NCI-H460 (cell line): ENCODE measurements around the gene HES1. TPM values are rescaled to one million over a fixed set of nuclear protein-coding genes. Genes with fewer than 3 reads are reported as not detected.
"Not testable (repeated sequence)": the region's sequence is repeated elsewhere in the genome, so short reads cannot be mapped to it uniquely, and the experiment has no call there.

Source experiments
- DNase-seq: peaks from one replicate; pipeline ENCODE4 v3.0.0-alpha.2; 2016; ENCODE audit warnings: low read depth; ENCODE audit errors: extremely low read depth
- total RNA-seq: library from RNA; depleted of rRNA; stranded (reverse); fragments of >200 nt; shearing (Covaris generic); gene quantifications from 2 replicates; pipeline ENCODE4 v1.2.3, GENCODE V29; 2014

HES1 gene
- total RNA-seq, 1 experiment from 2014 or later, result 17.7 TPM

DNA sequence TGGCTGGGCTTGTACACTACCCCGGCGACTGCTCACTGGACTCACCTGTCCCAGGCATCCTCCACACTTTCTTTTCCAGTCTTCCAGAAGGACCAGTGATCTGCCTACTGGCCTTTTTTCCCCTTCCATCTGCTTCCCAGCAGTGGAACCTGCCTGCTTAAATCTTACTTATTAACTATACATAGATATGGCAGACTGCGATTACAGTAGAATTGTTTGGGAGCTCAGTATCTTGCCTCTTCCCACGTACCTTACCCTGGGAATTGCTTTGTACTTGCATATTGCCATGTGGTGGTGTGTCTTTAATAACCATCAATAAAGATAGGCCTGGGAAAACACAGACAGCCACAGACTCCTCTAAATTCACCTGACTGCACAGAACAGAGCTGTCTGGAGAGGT is 11.8 kb upstream of the HES1 start:
- DNase-seq, result no peak

DNA sequence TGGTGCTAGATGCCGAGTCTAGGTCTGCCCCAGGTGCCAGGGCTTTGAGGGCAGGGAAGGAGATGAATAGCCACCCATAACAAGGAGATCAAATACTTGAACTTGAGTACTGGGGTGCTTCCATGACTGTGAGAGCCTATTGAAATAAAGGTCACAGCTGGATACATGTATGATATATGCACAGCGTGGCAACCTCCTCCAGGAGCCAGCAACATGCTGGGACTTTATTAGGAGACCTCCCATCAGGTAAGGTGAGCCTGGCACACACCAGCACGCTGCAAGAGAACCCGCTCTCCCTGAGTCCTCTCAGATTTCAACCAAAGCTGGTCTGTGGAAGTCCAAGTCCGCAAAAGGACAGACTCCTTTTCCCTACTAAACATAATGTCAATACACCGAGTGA is 10.5 kb upstream of the HES1 start:
- DNase-seq, result no peak

DNA sequence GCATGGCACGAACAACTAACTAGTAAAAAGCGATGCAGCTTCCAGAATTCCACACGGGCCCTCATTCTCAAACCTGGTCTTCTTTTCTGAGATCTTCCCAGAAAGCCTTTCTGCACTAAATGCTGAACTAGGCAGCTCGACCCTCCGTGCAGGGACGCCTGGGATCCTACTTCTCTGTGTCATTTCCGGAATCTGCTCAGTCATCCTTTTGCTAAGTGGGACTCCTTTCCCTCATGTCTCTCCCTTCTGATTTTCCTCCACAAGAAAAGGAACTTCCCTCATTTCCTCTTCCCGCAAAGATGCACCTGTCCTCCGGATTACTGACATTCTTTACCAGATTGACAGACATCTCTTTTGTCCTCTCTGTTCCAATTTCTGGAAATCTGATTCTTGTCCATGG is 9.2 kb upstream of the HES1 start:
- DNase-seq, result no peak

DNA sequence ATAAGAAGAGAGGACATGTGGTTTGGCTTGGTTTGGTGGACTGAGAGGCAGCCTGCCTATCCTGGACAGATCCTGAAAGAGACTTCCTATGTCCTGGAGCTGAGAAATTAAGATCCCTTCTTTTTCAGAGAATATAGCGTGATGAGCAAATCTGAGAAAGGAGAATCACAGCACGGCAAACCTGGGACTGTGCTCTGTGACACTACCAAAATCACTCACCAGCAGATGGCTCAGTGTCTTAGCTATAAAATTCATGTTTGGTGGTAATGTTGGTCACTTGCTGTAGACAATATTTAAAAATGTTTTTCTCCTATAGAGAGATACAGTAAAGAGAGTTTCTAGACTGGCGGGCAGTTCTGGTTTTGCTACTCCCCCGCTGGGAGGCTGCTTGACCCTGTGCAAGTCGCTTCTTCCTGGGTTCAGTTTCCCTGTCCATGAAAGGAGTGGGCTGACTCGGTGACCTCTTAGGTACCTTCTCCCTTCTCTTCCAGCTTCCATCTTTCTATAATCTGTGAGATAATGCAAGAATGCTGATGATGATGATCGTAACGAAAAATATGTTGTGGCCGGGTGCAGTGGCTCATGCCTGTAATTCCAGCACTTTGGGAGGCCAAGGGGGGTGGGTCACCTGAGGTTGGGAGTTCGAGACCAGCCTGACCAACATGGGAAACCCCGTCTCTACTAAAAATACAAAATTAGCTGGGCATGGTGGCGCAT is 7.6 kb upstream of the HES1 start:
- DNase-seq, result no peak

DNA sequence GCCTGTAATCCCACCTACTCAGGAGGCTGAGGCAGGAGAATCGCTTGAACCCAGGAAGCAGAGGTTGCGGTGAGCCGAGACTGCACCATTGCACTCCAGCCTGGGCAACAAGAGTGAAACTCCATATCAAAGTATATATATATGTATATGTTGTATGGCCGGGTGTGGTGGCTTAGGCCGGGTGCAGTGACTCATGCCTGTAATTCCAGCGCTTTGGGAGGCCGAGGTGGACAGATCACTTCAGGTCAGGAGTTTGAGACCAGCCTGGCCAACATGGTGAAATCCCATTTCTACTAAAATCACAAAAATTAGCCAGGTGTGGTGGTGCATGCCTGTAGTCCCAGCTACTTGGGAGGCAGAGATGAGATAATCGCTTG is 7.0 kb upstream of the HES1 start:
- not testable (repeated sequence) for DNase-seq

DNA sequence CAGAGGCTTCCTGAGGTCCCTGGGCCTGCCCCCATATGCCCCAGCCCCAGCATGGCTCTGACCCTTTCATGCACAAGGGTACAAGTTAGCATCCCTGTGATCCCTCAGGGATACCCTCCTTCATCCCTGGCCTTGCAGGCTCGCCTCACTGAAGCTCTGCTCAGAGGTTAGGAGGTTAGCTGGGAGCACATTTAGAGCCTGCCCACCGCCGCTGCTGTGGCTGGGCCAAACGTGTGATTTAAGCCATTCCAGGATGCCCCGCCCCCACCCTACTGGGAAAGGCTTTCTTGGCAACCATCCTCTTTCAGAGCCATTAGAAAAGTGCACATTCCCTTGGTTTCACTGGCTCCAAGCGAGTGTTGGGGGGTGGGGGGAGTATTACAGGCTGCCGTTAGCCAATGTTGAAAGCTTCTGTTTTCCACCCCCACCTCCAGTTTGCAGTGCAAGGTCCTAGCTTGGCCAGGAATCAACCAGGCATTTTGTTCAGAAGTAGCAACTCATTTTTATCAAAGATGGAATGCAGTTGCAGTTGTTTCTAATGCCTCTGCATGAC is 6.3 kb upstream of the HES1 start:
- DNase-seq, result no peak

DNA sequence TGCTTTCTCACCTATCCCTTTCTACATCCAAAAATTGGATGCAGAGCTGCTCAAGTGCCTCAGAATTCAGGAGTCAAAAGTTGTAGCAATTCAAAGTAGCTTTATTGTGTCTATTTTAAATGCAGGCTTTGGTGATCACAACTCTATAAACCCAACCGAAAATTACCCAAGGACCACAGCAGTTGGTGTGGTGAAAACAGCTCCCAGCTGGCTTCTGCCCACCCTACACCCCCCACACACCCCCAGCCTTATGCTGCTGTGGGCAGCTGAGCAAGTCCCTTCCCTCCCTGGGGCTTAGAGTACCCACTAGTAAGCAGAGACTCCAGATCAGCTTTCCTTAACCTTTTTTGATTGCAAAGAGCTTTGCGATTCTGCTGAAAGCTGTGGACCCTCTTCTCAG is 5.8 kb upstream of the HES1 start:
- no peak for DNase-seq

DNA sequence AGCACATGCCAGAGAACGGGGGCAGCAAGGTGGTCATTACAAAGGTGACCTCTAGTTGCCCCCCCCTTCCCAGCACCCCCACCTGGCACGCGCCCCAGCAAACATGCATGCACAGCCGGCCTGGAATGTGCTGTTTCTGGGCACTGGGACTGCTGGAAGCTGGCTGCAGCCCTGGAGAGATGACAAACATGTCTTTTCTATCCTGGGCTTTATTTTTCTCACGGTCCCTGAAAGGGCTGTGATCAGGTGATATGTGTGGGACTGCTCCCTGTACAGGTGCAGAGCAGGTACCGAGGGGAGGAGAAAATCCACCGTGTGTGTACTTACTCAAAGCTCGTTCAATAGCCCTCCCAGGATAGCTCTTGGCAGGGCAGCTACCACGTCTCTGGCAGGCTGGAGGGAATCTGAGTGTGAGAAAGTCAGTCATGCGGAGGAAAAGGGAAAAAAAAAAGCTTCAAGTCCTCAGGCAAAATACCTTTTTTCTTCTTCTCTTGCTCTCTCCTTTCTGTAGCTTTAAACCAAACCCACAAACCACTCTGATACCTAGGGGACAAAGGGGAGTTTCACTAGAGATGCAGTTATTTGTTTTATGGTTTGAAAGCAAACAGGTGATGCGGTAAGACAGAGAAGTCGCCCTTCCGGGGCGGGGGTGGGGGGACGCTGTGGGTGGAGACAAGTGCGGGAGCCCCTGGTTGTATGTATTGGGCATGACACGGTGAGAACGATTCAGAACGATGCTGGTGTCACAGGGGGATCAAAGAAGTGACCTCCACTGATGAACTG is 5.0 kb upstream of the HES1 start:
- DNase-seq, result no peak

DNA sequence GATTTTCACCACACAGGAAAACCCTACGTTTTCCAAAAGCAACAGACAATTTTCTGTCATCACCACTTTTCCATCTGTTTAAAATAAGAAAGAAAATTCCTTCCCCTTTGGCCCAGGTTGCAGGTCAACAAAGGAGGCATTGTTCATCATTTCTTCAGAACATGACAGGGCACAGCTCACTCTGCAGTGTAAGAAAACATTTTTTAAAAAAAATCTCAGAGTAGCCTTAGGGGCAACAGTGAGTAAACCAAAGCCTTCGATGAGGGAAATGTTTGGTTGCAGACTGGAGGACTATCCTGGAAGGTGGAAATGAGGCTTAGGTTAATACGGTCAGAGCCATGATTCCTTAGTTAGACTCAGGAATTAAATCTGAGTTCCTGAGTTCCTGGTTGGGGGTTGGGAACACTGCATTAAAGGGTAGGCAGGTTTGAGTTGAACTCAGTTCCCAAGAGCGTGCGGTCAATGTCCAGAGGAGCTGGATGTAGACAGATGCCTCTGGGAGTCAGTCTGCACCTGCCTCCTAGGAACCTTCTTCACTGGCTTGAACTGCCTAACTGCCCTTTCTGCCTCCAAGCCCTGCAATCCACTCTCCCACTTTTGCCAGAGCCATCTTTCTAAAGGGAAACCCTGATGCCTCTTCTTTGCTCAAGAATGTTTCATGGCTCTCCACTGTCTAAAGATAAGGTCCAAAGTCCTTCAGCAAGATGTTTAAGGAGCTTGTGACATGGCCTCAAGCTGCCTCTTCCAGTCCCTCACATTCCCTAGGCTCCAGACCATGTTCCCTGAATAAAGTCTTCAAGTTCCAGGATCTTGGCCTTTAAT is 3.3 kb upstream of the HES1 start:
- no peak for DNase-seq

DNA sequence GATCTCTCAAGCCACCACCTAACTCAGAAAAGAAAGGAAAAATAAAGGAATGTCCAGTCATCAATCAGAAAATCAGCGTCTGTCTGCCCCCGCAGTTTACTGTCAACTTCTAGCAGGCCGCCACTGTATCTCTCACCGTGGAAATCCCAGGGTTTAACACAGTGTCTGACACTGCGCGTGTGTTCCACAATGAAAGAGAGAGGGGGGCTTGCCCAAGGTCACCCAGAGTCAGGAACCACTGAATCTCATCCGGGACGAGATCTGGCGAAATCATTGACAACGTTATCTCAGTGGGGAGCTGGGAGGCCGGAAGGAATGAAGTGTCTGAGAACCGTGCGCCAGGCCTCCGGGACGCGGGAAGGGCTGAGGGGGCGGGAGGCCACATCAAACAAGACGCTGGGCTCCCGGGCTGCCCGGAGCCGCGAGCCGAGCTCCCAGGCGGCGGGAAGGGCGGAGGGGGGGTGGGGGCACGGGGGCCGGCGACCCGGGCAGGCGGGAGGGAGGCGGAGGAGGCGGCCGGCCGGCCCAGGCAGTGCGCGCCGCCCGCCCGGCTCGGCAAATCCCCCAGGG is 2.2 kb upstream of the HES1 start:
- no peak for DNase-seq

DNA sequence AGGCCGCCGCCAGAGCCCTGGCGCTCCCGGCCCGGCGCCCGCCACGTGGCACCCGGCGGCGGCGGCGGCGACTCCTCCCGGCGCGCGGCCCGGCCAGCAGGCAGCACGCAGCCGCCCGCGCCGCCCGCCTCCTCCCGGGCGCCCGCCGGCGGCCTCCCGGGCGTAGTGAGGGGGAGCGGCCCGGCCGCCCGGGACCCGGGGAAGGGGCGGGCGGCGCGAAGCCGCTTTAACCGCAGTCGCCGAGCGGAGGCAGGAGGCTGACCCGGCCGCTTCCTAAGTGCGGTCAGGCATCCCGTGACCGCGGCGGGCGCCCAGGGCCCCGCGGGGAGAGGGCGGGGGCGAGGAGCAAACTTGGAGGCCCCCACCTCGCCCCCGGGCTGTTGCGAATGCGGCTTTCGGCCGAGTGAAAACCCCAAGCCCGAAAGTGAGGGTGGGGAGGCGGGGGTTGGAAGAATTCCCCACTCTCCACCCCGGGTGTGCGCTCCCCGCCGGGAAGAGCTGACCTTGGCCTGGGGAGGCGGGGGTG is 1.7 kb upstream of the HES1 start:
- no peak for DNase-seq

DNA sequence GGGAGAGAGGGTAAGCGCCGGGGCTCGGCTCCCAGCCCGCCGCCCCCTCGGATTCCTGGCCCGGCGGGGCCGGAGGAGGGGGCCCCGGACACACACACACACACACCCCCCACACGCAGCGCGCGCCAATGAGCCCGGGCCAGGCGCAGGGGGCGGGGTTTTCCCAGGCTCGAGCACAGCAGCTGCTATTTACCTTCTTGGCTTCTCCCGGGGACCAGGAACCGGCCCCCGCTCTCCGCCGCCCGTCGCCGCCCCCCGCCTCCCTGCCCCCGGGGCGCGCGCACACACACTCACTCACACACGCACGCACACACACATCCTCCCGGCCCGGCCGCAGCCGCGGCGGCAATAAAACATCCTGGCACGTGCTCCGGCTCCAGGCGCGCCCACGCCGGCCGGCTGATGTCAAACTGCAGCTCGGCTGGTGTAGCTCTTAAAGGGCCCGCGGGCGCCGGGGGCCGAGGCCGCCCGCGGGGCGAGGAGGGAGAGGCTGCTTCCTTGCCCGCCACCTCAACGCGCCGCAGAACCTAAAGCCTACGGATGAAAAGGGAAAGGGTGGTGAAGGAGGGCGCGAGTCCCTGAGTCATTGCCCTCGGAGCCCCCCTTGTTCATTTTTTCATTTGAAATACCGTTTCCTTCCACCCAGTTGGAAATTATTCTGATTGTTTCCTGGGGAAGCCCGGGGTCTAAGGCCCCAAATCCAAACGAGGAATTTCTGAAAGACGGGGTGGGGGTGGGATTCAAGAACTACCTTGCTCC is 1.0 kb upstream of the HES1 start:
- DNase-seq, result peak; percentile 89

DNA sequence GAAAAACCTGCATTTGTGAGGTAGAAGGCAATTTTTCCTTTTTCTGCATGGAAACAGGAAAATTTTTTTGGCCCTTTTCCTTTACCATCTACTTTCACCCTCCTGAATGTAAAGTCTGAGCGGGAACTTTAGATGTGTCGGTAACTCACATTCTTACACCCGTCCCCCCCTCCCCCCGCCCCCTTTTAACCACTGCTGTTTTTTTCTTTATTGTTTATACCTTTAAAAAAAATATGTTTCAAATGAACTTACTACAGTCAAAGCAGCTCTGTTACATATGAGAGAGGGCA is 487 bp upstream of the HES1 start:
- DNase-seq, result no peak

DNA sequence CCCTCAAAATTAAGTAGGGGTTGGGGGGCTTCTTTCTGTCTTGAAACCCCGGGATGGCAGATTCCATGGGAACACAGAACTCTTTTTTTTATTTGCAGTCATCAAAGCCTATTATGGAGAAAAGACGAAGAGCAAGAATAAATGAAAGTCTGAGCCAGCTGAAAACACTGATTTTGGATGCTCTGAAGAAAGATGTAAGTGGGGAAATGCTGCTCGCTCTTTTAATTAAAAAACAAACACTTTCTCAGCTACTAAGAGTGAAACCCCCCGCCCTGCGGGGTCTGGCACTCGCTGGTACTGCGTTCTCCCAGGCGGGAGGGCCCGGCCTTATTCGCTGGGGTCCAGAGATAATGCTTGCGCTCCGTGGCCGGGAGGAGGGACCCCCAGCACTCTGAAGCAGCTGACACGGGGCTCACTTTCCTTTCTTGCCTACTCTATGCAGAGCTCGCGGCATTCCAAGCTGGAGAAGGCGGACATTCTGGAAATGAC is 615 bp downstream of the HES1 start:
- no peak for DNase-seq

DNA sequence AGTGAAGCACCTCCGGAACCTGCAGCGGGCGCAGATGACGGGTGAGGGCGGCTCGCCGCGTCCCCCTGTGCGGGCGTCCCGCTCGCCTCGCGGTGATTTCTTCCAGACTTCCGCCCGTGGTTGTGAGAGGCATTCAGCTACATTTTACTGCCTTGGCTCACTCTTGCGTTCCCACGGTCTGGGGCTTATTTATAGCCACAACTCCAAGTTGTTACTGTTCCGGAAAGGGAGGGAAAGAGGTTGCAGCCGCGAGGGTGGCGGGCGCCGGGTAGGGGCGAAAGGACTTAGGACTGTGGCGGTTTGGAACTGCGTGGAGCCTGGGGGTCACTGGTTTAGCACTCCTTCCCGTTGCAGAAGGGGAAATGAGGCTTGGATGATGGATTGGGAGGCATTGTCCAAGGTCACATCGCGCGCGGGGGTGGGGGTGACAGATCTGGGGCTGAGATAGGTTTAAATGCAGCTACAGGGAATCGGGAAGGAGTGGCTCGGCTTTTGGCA is 1.1 kb downstream of the HES1 start:
- DNase-seq, result no peak

DNA sequence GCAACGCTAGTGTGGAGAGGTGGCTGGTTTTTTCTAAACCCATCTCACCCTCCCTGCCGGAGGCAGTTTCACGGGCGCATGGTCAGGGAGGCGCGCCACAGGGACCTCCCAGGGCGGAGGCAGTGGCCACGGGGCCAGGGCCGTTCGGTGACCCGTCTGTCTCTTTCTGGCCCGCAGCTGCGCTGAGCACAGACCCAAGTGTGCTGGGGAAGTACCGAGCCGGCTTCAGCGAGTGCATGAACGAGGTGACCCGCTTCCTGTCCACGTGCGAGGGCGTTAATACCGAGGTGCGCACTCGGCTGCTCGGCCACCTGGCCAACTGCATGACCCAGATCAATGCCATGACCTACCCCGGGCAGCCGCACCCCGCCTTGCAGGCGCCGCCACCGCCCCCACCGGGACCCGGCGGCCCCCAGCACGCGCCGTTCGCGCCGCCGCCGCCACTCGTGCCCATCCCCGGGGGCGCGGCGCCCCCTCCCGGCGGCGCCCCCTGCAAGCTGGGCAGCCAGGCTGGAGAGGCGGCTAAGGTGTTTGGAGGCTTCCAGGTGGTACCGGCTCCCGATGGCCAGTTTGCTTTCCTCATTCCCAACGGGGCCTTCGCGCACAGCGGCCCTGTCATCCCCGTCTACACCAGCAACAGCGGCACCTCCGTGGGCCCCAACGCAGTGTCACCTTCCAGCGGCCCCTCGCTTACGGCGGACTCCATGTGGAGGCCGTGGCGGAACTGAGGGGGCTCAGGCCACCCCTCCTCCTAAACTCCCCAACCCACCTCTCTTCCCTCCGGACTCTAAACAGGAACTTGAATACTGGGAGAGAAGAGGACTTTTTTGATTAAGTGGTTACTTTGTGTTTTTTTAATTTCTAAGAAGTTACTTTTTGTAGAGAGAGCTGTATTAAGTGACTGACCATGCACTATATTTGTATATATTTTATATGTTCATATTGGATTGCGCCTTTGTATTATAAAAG is 1.8 kb downstream of the HES1 start:
- no peak for DNase-seq

DNA sequence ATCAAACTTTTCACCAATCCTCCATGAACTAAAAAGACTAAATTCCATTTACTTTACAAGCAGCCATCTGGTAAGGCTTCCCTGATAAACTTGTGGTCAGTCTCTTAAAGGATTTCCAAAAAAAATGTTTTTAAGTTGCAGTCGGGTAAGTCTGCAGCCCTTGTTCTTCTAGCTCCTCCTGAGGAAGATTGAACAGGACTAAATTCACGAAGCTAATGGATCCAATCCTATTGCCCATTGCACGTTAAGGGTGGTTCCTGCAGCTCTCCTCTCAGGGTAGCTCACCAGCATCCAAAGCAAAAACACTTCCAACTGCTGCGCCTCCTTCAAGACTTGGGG is 2.8 kb downstream of the HES1 start:
- no peak for DNase-seq

DNA sequence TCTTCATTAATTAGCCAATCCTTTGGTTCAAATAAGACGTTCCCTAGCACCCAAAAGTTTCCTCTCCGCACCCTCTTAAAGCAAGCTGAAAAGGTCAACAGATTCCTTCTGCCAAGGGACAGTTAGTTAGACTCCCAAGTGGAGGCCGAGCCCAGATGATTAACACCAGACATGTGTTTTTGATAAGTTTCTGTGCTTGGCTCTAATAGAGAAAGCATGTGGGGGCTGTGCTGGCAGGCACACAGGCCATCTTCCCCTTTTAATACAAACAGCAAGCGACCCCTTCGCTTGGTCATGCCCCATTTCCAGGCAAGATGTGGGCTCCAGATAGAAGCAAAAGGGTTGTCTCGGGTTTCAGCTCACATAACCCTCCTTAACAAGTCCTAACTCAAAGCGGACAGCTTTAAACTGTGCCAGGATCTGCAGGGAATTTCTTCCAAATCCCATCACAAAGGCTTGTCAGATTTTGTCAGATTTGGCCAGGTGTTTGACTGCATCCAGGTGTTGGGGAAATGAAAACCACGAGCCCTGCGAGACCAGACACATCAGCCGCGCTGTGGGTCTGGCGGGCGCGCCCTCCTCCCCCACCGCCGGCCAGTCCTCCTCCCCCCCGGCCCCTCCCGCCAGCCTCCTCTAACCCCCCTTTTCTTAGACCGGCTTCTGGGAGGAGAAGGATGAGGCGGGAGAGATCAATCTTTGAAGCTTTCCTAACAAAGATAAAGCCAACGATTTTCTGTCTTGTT is 3.3 kb downstream of the HES1 start:
- no peak for DNase-seq
